Activated T-cell treated with anti-CD3 and anti-CD28 coated beads for 24 hours (primary cell): ENCODE measurements around the gene PRPF38A.
"Not testable (repeated sequence)": the region's sequence is repeated elsewhere in the genome, so short reads cannot be mapped to it uniquely, and the experiment has no call there.

ENCODE experiments used
- DNase-seq: peaks from one replicate; pipeline ENCODE4 v3.0.0-alpha.2; 2020; ENCODE audit warnings: low read depth

Gene PRPF38A

GRCh38 chr1:52404116-52404974 lies at the start of gene PRPF38A, which contains the start of gene ORC1:
Gene PRPF38A, plus strand, starts transcription at chr1:52404602. Its CDS starts 148 bp downstream, at chr1:52404750.
Gene ORC1, minus strand, starts transcription at chr1:52404423. Its CDS starts 2,200 bp downstream, at chr1:52402223.
- peak; percentile 96 for DNase-seq

GRCh38 chr1:52355436-52355835 lies 49.0 kb upstream of the PRPF38A start:
- DNase-seq = no peak

DNA sequence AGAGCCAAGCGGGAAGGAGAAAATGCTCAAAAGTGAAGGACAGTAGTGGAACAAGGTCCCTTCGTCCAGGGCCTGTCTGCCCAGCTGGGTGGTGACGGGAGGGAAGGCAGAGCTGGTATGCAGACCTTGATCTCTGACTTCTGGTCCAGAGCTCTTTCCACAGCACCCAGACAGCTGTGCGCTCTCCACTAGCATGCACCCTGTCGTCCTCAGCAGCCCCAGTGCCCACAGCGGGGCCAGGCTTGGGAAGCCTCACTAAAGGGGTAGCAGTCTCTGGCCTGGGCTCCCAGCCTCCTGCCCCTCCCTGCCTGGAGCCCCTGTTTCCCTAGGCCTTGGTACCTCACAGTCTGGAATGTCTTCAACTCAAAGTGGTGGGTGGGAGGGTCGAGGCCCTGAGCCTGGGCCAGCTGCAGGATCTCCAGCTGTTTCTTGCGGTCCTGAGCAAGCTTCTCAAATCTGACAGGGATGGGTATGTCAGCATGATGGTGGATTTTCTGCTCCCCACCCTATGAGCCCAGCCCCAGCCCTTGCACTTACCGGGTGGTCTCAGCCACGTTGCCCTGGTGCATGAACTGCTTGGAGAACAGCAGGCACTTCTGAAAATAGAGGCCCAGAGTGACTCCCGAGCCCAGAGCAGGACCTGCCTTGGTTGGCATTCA lies 48.4 kb upstream of the PRPF38A start:
- no peak for DNase-seq

DNA sequence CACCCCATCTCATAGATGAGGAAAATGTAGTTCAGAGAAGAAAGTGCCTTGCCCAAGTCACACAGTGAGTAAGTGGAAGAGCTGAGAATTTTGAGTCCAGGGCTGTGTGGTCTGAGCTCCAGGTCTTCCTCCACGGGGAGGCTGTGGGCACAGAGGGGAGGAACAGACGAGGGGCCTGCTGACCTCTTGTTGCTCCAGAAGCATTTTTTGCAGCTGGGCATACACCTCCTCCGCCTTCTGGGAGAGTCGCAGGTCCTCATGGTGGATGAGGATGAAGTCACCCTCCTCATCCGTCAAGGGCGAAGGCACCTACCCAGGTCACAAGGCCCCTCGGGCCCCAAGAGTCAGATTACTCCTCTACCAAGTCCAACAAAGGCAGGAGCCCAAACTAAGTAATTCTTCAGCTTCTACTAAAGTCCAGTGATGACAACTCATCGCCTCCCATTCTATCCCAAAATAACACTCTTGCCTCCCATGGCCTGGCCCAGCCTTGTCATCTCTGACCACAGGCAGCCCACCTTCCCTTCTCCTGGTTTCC lies 47.5 kb upstream of the PRPF38A start:
- DNase-seq = no peak

DNA sequence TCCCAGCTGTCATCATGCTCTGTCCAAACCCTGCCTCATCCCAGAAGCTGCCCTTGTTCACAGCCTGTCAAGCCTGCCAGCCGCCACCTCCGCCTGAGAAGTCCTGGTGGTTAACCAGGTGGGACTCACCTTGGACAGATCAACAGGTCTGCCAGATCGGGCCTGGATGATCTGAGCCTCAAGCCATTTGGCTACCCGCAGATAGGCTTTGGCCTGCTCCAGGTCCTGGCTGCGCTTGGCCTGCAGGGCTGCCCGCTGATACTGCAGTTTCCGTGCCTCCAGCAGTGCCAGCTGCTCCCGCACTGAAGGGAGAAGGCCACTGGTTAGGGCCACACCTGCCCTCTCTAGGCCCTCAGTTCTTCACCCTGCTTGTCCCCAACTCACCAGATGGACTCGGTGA lies 47.0 kb upstream of the PRPF38A start:
- DNase-seq = no peak

GRCh38 chr1:52358851-52359497 lies 45.4 kb upstream of the PRPF38A start:
- DNase-seq = no peak

DNA sequence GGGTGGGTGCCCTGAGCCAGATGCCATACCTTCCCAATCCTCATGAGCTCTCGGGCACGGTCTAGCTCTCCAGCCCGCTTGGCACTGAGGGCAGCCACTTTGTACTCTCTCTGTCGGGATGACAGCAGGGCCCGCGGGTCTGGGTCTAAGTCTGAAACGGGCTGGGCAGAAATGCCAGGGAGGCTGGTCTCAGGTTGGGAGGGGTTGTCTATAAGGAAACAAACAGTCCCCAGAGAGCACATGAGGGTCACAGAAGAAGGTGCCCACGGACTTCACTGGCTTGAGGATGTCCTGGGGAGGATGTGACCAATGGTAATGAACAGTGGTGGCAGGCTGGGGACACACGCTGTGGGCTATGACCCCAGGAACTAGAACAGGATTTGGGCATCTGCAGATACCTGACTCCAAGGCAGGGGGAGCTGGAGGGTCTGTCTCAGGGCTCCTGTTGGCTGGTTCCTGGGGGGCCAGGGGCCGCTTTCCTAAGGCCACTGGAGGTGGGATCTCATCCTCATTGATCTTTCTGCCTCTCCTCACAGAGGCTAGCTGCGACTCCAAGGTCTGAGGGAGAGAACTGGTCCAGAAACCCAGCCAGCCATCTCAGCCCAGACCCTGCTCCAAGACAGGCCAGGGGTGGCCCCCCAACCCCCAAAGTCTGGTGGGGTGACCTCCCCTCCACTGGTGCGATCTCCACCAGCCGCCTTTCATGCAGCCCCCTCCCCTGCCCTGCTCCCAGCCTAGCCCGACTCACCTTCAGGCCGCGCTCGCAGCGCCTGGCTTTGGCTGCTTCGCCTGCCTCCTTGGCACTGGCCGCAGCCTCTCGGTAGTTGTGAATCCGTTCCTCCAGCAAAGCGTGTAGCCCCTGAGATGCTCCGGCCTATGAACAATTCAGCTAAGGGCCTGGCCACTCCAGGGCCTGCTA lies 44.5 kb upstream of the PRPF38A start:
- DNase-seq = no peak

GRCh38 chr1:52360595-52360968 lies 43.8 kb upstream of the PRPF38A start:
- no peak for DNase-seq

DNA sequence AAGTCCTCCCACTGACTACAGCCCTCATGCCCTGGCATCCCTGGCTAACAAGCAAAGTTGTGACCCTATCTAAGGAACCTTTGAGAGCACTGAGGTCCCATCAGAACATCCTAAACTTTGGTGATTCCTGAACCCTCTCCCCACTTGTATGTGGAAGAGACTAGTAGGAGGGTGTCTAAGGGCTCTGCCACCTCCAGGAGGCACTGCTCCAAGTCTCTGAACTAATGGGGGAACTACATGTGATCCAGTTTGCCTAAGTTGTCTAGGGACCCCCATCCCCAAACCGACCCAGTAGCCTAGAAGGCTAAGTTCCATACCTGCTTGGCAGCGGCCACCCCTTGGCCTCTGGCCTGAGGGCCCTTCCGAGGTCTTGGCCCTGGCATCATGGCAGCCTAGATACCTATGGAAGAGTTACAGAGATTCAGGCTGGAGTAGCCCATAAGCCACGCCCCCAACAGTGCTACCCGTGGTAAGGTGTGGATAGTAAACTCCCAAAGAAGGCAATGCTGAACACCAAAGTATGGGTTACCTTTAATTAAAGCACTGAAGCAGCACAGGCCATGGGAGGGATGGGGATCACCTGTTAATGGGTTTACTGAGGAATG lies 40.1 kb upstream of the PRPF38A start:
- DNase-seq = no peak

DNA sequence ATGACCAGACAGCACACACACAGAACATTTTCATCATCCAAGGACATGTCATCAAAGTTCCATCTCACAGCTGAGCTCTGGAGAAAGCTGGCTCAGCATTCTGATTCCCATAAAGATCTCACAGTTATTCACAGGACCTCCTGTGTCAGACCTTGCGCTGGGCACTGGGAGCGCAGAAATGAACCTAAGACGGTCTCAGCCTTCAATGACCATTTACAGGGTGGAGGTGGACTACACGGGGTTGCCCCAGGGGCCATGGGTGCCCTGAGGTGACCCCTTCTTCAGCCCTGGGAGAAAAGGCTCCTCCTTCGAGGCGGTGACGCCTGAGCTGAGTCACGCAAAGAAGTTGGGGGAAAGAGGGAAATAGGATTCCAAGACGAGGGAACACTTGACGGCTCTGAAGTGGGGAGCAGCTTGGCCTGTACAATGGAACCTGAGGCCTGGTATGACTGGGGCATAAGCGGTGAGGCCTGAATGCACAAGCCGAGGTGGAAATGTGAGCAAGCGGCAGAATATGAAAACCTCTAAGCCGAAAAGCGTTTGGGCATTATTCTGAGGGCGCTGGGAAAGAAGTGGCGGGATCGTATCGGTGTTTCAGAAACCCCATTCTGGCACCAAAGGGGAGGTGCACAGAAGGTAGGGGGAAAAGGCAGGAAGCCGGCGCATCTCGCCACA lies 39.2 kb upstream of the PRPF38A start:
- no peak for DNase-seq

- peak; percentile 99 for DNase-seq
These were observed 38.5 kb upstream of the PRPF38A start, which contains the start of gene CC2D1B for GRCh38 chr1:52365746-52366516. Gene CC2D1B, minus strand, starts transcription at chr1:52366205. Its CDS starts 1,585 bp downstream, at chr1:52364620.

DNA sequence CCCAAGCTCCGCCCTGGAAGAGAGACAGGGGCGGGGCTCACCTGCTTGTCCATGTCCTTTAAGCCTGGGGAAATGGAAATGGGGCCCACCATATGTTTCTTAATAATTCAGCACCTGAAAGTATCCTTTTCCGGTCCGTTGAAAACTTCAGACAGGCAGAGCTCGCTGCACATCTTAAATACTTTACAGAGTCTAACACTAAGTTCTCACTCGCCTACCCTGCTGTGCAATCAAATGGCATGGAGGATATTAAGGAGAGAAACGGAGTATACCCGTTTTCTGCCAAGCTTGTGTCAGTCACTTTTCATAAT lies 37.9 kb upstream of the PRPF38A start:
- DNase-seq = no peak

- DNase-seq = no peak
These were observed 37.1 kb upstream of the PRPF38A start for GRCh38 chr1:52367272-52367671.

- peak; percentile 42 for DNase-seq
These were observed 35.8 kb upstream of the PRPF38A start for GRCh38 chr1:52368383-52369172.

DNA sequence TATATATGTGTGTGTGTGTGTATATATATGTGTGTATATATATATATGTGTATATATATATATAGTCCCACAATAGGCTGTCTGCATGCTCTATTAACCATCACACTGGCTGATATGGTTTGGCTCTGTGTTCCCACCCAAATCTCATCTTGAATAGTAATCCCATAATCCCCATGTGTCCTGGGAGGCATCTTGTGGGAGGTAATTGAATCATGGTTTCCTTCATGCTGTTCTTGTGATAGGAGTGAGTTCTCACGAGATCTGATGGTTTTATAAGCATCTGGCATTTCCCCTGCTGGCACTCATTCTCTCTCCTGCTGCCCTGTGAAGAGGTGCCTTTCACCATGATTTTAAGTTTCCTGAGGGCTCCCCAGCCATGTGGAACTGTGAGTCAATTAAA lies 34.6 kb upstream of the PRPF38A start:
- not testable (repeated sequence) for DNase-seq

DNA sequence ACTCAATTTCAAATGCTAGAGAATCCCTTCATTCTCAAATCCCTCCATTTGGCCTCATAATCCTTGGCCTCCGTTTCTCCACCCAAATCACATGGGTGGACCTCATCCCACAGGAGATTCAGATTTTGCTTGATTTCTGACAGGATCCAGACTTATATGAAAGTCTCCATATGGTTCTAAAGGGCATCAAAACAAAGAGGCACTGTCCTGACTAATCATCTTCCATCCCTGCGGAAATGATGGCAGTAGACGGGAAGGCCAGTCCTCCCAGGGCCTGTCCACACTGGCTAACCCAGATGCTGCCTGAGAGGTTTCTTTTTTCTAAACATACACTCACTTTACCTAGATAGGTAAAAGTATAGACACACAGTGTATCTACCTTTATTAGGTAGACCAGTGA lies 19.0 kb upstream of the PRPF38A start:
- no peak for DNase-seq

- no peak for DNase-seq
These were observed 17.9 kb upstream of the PRPF38A start for GRCh38 chr1:52386458-52386857.

- DNase-seq = no peak
These were observed 11.2 kb upstream of the PRPF38A start for GRCh38 chr1:52393174-52393573.

DNA sequence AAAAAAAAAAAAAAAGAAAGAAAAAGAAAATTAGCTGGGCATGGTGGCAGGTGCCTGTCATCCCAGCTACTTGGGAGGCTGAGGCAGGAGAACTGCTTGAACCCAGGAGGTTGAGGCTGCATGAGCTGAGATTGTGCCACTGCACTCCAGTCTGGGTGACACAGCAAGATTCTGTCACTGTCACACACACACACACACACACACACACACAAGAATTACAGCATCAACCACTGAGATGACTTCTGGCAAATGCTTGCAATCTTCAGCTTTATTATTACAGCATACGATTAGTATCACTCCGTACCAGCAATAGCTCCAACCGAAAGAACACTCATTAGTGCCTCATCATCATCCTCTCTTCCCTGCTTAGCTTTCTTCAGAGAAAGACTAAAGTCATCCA lies 4.8 kb upstream of the PRPF38A start:
- DNase-seq = no peak
